GM19023 (cell line): ENCODE measurements around the gene TRAPPC12.
"Not testable (repeated sequence)": the region's sequence is repeated elsewhere in the genome, so short reads cannot be mapped to it uniquely, and the experiment has no call there.

Experiments used
- ATAC-seq: cut with Tn5 transposase; IDR thresholded peaks from one replicate; pipeline ENCODE4 v1.9.1; 2021; ENCODE audit warnings: mild to moderate bottlenecking, moderate library complexity; ENCODE audit not compliant: unreplicated experiment

Gene TRAPPC12

DNA sequence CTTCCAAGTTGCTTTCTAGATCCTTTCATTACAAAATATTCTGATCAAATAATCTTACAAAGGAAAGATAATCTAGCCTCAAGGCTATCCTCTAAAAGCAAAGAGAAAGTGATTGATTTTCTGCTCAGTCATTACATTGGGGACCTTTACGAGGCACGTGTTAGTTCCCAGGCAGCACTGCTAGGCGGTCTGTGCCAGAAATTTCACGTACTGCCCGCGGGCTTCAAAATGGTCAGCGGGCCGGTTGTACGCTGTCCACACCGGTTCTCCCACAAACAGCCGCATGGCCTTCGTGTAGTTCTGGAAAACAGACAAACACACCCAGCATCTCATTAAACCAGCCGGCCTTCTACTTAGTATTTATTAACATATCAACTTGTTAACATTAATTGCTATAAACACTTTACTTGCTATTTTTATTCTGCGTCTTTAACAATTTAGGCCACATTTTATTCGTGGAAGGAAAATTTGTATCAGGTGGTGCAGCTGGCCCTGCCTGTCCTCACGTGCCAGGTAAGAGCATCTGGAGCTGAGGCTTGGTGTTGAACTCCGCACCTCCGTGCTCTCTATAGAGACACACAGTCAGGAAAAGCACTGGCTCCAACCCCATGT, 119.4 kb downstream of the TRAPPC12 start:
- no peak for ATAC-seq

DNA sequence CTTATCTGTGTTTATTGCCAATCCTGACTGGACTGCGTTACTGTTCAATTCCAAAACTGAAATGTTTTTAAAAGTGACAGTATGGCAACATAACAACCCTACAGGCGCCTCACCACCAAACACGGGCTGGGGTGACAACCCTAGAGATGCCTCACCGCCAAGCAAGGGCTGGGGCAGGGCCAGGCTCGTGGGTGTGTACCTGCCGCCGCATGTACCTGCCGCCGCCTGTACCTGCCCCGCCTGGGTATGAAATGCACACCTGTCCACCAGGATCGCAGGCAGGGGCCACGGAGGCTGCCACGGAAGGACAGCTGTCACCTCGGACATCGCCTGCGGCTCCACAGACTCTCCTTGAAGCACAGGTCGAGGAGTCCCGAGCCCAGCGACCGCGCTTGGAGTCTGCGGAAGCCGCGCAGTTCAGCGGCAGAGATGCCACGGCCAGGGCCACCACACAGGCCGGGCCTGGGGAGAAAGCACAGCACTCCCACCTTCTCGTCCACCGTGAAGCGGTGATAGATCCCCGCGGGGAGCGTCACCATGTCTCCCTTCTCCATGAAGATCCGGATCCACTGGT, 120.9 kb downstream of the TRAPPC12 start:
- ATAC-seq = no peak

DNA sequence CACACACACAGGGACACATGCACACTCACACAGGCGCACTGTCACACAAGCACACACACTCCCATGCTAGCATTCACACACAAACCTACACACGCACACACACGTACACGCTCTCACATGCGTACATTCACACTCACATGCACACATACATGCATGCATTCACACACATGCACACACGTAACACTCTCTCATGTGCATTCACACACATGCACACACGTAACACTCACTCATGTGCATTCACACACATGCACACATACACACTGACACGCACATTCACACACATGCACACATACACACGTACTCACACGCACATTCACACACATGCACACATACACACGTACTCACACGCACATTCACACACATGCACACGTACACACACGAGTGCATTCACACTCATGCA, 123.6 kb downstream of the TRAPPC12 start:
- ATAC-seq = no peak

DNA sequence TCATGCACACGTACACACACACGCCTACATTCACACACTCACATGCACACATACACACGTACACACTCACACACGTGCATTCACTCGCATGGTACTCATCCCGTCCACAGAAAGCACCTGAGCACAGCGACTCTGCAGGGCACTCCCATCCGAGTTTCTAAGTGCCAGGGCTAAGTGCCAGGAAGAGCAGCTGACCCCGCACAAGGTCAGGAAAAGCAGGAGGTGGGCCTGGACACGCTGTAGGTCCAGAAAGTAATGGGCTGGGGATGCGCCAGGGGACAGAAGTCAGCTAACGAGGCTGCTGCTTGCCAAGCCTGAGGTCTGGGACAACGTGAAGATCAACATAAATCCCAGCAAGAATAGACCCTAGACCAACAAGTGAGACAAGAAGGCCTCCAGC, 124.0 kb downstream of the TRAPPC12 start:
- ATAC-seq = no peak

DNA sequence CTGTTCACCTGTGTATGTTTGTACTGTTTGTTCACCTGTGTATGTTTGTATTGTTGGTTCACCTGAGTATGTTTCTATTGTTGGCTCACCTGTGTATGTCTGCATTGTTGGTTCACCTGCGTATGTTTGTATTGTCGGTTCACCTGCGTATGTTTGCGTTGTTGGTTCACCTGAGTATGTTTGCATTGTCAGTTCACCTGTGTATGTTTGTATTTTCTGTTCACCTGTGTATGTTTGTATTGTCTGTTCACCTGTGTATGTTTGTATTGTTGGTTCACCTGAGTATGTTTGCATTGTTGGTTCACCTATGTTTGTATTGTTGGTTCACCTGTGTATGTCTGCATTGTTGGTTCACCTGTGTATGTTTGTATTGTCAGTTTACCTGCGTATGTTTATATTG, 125.2 kb downstream of the TRAPPC12 start:
- ATAC-seq = no peak

DNA sequence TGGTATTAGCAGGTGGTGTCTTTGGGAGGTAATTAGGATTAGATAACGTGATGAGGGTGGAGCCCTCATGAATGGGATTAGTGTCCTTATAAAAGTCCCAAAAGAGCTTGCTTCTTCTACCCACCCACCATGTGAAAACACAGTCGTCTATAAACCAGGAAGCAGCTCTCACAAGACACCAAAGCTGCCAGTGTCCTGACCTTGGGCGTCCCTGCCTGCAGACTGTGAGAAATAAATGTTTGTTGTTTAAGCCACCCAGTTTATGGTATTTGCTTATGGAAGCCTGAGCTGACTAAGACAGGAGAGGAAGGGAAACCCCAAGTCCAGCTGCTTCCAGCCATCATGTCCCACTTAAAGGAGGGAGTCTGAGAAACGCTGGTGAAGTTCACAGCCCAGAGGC, 126.3 kb downstream of the TRAPPC12 start:
- ATAC-seq = peak; percentile 83

DNA sequence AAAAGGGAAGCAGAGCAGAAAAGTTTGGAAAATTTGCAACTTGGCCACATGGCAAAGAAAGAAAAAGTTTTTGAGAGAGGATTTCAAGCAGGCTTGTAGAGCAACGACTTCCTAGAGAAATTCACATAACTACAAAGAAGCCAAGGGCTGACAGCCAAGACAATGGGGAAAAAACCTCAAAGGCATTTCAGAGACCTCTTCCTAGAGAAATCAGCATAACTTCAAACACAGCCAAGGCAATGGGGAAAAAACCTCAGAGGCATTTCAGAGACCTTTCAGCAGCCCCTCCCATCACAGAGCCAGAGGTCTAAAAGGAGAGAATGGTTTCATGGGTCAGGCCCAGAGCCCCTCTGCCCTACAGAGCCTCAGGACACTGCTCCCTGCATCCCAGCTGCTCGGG, 132.6 kb downstream of the TRAPPC12 start:
- ATAC-seq = no peak

DNA sequence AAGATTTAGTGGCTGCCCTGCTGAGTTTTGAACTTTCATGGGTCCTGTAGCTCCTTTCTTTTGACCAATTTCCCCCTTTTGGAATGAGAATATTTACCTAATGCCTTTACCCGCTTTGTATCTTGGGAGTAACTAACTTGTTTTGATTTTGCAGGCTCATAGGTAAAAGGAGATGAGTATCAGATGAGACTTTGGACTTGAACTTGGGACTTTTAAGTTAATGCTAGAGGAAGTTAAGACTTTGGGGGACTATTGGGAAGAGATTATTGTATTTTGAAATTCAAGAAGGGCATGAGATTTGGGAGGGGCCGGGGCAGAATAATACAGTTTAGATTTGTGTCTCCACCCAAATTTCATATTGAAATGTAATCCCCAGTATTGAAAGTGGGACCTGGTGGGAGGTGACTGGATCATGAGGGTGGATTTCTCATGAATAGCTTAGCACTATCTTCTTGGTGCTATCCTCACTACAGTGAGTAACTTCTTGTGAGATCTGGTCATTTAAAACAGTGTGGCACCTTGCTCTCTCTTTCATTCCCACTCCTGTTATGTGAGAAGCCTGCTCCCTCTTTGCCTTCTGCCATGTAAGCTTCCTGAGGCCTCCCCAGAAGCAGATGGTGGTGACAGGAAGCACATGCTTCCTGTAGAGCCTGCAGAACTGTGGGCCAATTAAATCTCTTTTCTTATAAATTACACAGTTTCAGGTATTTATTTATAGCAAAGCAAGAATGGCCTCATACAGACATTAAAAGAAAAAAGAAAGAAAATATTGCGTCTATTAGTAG, 133.7 kb downstream of the TRAPPC12 start:
- no peak for ATAC-seq

DNA sequence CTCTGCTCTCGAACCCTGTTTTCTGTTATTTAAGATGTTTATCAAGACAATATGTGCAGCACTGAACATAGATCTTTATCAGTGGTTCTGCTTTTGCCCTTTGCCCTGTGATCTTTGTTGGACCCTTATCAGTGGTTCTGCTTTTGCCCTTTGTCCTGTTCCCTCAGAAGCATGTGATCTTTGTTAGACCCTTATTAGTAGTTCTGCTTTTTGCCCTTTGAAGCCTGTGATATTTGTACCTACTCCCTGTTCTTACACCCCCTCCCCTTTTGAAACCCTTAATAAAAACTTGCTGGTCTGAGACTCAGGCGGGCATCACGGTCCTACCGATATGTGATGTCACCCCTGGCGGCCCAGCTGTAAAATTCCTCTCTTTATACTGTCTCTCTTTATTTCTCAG, 135.9 kb downstream of the TRAPPC12 start:
- not testable (repeated sequence) for ATAC-seq

DNA sequence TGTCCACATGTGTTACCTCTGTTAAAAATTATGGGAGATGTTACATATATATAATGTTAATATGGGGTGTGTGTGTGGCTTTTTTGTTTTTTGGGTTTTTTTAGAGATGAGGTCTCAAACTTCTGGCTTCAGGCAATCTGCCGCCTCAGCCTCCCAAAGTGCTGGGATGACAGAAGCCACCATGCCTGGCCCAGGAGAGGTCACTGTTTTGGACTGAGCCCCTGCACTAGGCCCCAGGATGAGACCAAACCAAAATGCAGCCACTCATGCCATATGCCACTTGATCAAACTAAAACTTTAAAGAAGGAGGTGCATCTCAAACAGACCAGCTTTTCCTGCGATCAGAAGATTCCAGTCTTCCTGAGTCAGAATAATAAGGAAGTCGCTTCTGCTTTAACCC, 137.3 kb downstream of the TRAPPC12 start:
- ATAC-seq = no peak

DNA sequence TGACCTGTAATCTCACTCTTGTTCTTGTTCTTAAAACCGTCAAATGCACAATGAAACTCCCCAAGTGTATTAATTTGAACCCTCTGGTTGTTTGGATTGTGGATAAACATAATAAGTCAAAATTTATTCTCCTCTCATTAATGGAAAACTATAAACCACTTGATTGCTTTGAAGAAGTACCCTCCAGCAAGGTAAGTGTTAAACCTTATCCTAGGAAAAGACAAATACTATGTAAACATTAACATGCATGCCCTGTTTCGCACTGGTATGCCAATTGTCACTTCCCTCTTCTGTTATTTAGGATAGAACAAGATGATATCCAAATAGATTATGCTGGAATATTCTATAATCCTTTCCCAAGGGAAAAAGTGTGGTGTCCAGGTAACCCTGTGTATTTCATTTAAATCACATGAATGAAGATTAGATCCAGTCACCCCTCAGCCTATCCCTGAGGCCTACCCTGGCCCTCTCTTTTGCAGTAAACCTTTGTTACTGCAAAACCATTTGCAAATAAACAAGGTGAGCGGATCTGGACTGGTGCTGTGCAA, 138.5 kb downstream of the TRAPPC12 start:
- no peak for ATAC-seq

DNA sequence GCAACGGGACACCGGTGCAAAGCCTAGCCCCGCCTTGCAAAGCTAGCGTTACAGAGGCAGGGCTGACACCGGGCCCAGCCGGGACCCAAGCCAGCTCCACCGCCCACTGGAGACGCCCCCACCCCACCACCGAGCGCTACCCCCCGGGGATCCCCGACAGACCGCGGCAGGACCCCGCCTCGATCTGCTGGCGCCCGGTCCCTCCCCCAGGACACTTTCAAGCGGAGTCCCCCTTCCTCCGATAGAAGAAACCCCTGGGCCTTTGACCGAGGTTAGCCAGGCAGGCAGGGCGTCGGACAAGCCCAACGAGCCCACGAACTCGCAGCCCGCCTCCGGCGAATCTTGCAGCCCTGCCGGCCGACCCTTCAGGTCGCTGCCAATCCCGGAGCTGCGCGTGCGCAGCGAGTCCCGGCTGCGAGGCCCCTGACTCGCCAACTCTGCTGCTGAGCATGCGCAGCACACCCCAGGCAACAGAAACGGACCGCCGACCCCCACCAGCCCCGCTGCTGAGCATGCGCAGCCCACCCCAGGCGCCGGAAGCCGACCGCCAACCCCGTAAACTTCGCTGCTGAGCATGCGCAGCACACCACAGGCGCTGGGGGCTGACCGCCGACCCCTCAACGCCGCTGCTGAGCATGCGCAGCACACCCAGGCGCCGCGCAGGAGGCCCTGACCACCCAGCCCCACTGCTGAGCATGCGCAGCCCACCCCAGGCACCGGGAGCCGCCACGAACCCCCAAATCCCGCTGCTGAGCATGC, 139.2 kb downstream of the TRAPPC12 start:
- peak; percentile 76 for ATAC-seq

DNA sequence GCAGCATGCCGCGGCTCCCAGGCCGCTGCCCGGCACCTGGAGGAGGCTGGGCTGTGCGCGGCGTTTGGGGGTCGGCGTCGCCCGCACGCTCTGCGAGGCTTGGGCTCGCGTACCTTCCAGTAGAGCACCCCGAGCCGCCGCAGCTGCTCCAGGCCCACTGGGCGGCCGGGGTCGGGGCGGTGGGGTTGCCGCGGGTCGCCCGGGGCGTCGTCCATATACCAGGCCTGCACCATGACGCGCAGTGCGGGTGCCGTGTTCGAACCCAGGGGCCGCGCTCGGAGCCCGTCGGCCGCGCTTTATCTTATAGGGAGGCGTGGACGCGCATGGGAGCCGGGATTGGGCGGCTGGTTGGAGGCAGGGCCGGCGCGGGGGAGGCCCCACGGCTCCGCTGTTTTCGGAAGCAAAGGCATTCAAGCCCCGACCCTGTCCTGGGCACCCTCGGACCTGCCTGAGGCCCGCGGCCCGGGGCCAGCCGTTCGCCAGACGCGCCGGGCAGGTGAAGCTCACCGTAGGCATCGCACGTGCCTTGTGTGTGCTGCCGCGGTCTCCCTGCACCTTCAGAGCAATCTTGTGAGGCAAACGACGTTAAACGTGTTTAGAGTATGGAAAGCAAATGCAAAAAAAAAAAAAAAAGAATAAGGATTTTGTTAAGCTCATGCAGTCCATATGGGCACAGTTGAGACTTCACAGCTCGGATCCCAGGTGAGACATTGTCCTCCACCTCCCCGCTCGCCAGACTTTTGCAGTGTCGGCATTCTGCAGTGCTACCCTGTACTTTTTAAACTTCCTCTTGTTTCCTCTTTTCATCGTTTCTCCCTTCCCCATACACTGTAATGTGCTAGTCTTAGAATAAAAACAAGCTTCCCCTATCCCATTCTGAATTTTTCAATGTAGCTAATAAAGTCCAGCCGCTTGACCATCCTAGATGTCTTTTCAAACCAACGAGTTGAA, 140.0 kb downstream of the TRAPPC12 start, which contains the start of gene ADI1:
ADI1 (minus strand) TSS at position 277 of the 951 bp plus-strand sequence; CDS start at position 233, 44 bp downstream.
- peak; percentile 70 for ATAC-seq

DNA sequence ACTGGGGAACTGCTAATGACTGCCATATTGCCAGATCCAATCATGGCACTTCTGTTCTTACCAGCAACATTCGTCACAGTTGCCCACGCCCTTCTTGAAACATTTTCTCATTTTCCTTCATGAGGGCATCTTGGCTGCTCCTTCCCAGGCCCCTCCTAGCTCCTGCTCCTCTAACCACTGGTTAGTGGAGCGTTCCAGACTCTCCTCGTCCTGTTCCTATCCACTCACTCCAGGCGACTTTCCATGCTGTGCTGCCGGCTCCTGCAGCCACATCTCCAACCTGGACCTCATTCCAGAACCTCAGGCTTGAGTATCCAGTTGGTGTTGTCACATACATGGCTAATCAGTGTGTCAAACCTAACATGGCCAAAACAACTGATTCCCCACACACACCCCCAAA, 141.1 kb downstream of the TRAPPC12 start:
- ATAC-seq = no peak

DNA sequence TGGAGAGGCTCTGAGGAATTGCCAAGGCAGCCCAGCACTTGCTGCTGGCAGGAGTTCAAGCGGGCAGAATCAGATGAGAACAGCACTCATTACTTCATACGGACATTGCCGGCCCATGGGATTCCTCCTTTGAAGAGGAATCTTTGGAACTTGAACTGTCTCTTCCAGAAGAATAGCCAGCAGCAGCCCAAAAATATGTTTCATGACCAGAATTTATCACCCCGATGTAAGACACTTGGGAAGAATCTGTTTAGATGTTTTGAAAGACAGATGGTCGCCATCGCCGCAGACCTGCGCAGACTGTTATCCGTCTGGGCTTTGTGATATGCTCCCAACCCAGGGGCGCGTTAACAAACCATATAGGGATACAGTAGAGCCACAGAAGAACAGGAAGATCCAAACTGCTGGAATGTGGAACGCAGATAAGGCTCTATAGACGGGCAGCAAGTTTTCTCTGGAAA, 143.5 kb downstream of the TRAPPC12 start:
- ATAC-seq = no peak

DNA sequence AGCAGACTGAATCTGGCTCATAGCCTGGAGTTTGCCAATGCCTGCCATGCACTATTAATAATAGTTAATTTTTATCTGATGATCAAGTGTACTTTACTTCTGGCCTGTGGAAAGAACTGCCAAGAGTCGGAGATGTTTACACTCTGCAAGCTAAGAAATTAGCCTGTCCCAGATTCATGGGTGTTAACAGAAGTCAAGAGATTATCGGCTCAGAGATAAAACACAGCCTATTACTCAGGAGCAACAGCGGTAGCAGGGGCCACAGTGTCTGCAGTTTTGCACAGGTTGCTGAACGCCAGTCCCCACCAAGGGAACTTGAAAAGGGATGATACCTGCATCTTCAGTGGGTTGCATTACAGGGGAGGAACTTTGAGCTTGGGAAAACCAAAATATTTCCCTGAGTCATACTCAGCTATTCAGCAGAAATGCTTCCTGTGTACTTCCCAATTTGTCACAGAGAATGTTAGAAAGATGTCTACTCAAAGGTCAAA, 144.1 kb downstream of the TRAPPC12 start:
- no peak for ATAC-seq

DNA sequence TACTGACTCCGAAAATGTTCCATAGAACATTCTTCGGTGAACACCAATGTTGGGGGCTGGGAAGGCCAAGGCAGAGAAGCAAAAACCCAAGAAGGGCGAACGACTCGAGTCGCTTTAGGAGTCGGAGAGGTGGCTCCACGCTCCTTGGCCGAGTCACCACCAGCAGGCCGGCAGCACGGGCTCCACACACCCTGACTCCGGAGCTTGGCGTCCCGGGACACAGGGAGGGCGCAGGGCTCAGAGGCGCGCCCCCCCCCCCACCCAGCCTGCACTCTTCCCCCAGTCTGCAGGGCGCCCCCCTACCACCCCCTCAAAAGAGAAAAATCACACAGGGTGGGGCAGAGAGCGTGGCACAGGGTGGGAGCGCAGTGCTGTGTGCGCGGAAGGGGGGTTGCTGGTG, 147.4 kb downstream of the TRAPPC12 start:
- ATAC-seq = no peak

DNA sequence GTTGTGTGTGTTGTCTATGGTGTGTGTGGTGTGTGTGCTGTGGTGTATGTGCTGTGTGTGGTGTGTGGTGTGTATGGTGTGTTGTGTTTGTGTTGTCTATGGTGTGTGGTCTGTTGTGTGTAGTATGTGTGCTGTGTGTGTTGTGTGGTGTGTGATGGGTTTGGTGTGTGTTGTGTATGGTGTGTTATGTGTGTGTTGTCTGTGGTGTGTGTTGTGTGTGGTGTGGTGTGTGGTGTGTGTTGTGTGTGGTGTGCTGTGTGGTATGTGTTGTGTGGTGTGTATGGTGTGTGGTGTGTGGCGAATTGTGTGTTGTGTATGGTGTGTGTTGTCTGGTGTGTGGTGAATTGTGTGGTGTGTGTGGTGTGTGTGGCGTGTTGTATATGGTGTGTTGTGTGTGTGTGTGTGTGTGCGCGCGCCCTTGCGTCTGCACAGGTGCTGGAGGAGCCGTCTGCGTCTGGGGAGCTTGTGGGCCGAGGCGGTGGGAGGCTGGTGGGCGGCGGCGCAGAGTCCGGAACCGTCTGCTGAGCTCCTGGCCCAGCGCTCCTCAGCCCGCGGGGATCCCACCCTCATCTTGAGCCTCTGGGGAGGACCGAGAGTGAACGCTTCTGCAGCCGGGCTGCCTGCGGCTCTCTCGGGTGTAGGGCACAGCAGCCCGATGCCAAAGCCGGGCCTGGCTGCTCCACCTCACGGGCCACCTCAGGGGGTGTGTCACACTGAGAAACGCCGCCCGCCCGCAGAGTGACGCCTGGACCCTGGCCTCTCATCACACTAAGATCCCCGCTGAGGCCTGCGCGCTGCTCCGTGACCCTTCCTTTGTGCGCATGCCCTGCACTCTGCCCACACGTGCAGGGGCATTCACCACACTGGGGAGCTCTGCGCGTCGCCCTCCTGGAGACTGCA, 148.6 kb downstream of the TRAPPC12 start:
- no peak for ATAC-seq
